Coronary artery (tissue), 2 donors: ENCODE measurements around the gene ZGLP1.

Experiments used
- DNase-seq: peaks from one replicate; pipeline ENCODE4 v3.0.0-alpha.2; 2017; ENCODE audit warnings: low spot score
- H3K27ac ChIP-seq, 2 donors: fragments of 200-600 bp; sonication (generic); one replicate each; pipeline ENCODE4 v1.5.1; 2016 to 2019
- H3K4me3 ChIP-seq: fragments of 200-600 bp; sonication (generic); 2 replicates; pipeline ENCODE4 v1.5.1; 2016; ENCODE audit warnings: mild to moderate bottlenecking, moderate library complexity
- CTCF ChIP-seq: fragments of 200-600 bp; sonication (generic); IDR thresholded peaks from one replicate; pipeline ENCODE4 v1.5.1; 2019; ENCODE audit warnings: antibody characterized with exemption

The ZGLP1 gene

GRCh38 chr19:10270616-10271394 lies 38.8 kb downstream of the ZGLP1 start, which contains the start of gene ICAM1:
TSS of gene ICAM1 (plus strand) at chr19:10271120. CDS start at chr19:10271160, 40 bp downstream.
- H3K4me3 ChIP-seq = peak within 1 kb of the TSS; percentile 70
- no peak for TF ChIP-seq CTCF
- H3K27ac ChIP-seq = peak within 1 kb of the TSS; percentile 46 to 85
- DNase-seq = no peak

GRCh38 chr19:10270180-10270615 lies 39.4 kb downstream of the ZGLP1 start:
- Histone ChIP-seq H3K27ac (peak overlapping the region; percentile 46 to 85), H3K4me3 (peak overlapping the region; percentile 70)
- no peak for DNase-seq
- no peak for TF ChIP-seq CTCF

GRCh38 chr19:10269333-10270179 lies 40.1 kb downstream of the ZGLP1 start:
- peak overlapping the region; percentile 70 for H3K4me3 ChIP-seq
- TF ChIP-seq CTCF = peak; percentile 93
- H3K27ac ChIP-seq = peak overlapping the region; percentile 12 to 85
- DNase-seq = peak; percentile 89

DNA sequence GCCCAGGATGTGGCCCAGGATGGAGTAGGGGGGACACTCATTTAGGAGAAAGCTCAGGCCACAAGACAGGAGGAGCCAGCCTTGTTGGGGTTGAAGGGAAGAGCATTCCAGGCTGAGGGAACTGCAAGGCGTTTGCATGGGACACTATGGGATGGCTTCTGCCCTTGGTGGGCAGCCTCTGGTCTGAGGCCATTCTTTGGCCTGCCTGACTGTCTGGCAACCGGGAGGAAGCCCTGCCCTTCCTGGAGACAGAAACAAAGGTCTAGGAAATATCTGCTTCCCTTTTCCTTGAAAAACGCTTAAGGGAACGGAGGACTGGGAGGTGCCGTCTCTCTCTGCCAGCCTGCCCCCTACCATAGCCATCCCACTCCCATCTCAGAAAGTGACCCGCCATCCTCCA lies 41.5 kb downstream of the ZGLP1 start:
- Histone ChIP-seq H3K27ac (peak overlapping the region in 1 of 2 donors; percentile 64), H3K4me3 (no peak overlapping the region)
- no peak for TF ChIP-seq CTCF
- DNase-seq = no peak

- Histone ChIP-seq H3K27ac (no peak overlapping the region), H3K4me3 (no peak overlapping the region)
- no peak for DNase-seq
- TF ChIP-seq CTCF = no peak
Measured at GRCh38 chr19:10266706-10267105, 42.9 kb downstream of the ZGLP1 start.

DNA sequence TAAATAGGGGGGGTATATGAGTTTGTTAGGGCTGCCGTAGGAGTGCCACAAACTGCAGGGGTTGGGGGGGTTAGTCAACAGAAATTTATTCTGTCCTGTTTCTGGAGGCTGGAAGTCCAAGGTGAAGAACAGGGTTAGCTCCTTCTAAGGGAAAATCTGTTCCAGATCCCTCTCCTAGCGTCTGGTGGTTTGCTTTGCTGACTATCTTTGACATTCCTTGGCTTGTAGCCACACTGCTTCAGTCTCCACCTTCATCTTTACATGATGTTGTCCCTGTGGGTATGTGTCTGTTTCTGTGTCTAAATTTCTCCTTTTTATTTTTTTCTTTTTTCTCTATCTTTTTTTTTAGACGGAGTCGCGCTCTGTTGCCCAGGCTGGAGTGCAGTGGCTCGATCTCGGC lies 46.8 kb downstream of the ZGLP1 start:
- TF ChIP-seq CTCF = no peak
- DNase-seq = no peak
- Histone ChIP-seq H3K27ac (no peak overlapping the region), H3K4me3 (no peak overlapping the region)
